Duodenal mucosa (tissue), 2 donors: ENCODE data around the gene SMIM29.
"Not testable (repeated sequence)": the region's sequence is repeated elsewhere in the genome, so short reads cannot be mapped to it uniquely, and the experiment has no call there.

Experiments
- H3K27ac ChIP-seq: one replicate; pipeline ENCODE4 v1.7.0; 2013; ENCODE audit warnings: low read depth, low read length
- H3K27me3 ChIP-seq, 2 donors: one replicate each; pipeline ENCODE4 v1.7.0; 2013; ENCODE audit warnings: low read length in 2 of 2, control low read depth in 1 of 2; ENCODE audit not compliant: insufficient read depth in 2 of 2, control insufficient read depth in 1 of 2
- H3K36me3 ChIP-seq, 2 donors: one replicate each; pipeline ENCODE4 v1.7.0; 2013; ENCODE audit warnings: low read length in 2 of 2, control low read depth in 1 of 2; ENCODE audit not compliant: insufficient read depth in 2 of 2, control insufficient read depth in 1 of 2
- H3K4me1 ChIP-seq, 2 donors: one replicate each; pipeline ENCODE4 v1.7.0; 2013; ENCODE audit warnings: low read length in 2 of 2, control low read depth in 1 of 2; ENCODE audit not compliant: insufficient read depth in 2 of 2, control insufficient read depth in 1 of 2
- H3K4me3 ChIP-seq, 2 donors: one replicate each; pipeline ENCODE4 v1.7.0; 2013; ENCODE audit warnings: low read length in 2 of 2, low read depth in 1 of 2
- H3K9ac ChIP-seq, 2 donors: one replicate each; pipeline ENCODE4 v1.7.0; 2013; ENCODE audit warnings: low read length in 2 of 2, low read depth in 1 of 2
- H3K9me3 ChIP-seq, 2 donors: one replicate each; pipeline ENCODE4 v1.7.0; 2013; ENCODE audit warnings: low read length in 2 of 2, control low read depth in 1 of 2; ENCODE audit not compliant: control insufficient read depth in 1 of 2

Gene SMIM29

GRCh38 chr6:34269132-34269531, 20.3 kb upstream of the SMIM29 start:
- not testable (repeated sequence) for H3K27ac ChIP-seq, H3K9ac ChIP-seq, H3K4me1 ChIP-seq, H3K27me3 ChIP-seq, H3K9me3 ChIP-seq, H3K4me3 ChIP-seq, H3K36me3 ChIP-seq

- Histone ChIP-seq H3K27me3 (no peaks in the 10 kb centered on the region), H3K4me3 (no peak overlapping the region), H3K36me3 (no peaks in the 10 kb centered on the region), H3K27ac (no peak overlapping the region), H3K9me3 (no peaks in the 10 kb centered on the region), H3K4me1 (no peaks in the 10 kb centered on the region), H3K9ac (no peak overlapping the region)
Measured at GRCh38 chr6:34267746-34268145, 18.9 kb upstream of the SMIM29 start.

- H3K27me3 ChIP-seq, H3K9me3 ChIP-seq, H3K9ac ChIP-seq, H3K36me3 ChIP-seq, H3K4me1 ChIP-seq, H3K27ac ChIP-seq, H3K4me3 ChIP-seq: not testable (repeated sequence)
Measured at GRCh38 chr6:34263484-34263883, 14.7 kb upstream of the SMIM29 start.

- H3K4me1 ChIP-seq = no peaks in the 10 kb centered on the region
- no peak overlapping the region for H3K9ac ChIP-seq
- peak overlapping the region in 1 of 2 donors; percentile 28 for H3K4me3 ChIP-seq
- H3K9me3 ChIP-seq = no peaks in the 10 kb centered on the region
- no peaks in the 10 kb centered on the region for H3K27me3 ChIP-seq
- no peak overlapping the region for H3K27ac ChIP-seq
- no peaks in the 10 kb centered on the region for H3K36me3 ChIP-seq
Measured at GRCh38 chr6:34260576-34261267, 11.9 kb upstream of the SMIM29 start.

GRCh38 chr6:34259529-34260069, 10.8 kb upstream of the SMIM29 start:
- Histone ChIP-seq H3K9ac (no peak overlapping the region), H3K36me3 (no peaks in the 10 kb centered on the region), H3K9me3 (no peaks in the 10 kb centered on the region), H3K4me1 (no peaks in the 10 kb centered on the region), H3K27me3 (no peaks in the 10 kb centered on the region), H3K27ac (no peak overlapping the region), H3K4me3 (no peak overlapping the region)

GRCh38 chr6:34252395-34252794, 3.6 kb upstream of the SMIM29 start:
- H3K27me3 ChIP-seq, H3K9ac ChIP-seq, H3K36me3 ChIP-seq, H3K4me3 ChIP-seq, H3K27ac ChIP-seq, H3K9me3 ChIP-seq: not testable (repeated sequence)
- peaks cover 7 to 20% of the 10 kb centered on the region in 2 donors for H3K4me1 ChIP-seq

- Histone ChIP-seq H3K27ac (peak overlapping the region; percentile 80), H3K9ac (peak overlapping the region; percentile 79 to 95), H3K4me3 (peak overlapping the region; percentile 85 to 86), H3K4me1 (peaks cover 8 to 24% of the 10 kb centered on the region in 2 donors), H3K36me3 (peaks cover 0 to 5% of the 10 kb centered on the region in 2 donors), H3K9me3 (no peaks in the 10 kb centered on the region), H3K27me3 (no peaks in the 10 kb centered on the region)
Measured at GRCh38 chr6:34249469-34250261, 859 bp upstream of the SMIM29 start.

GRCh38 chr6:34248198-34248726, 544 bp downstream of the SMIM29 start:
- peaks cover 4 to 12% of the 10 kb centered on the region in 2 donors for H3K36me3 ChIP-seq
- H3K4me1 ChIP-seq = peaks cover 14 to 36% of the 10 kb centered on the region in 2 donors
- H3K27me3 ChIP-seq = no peaks in the 10 kb centered on the region
- peak overlapping the region; percentile 63 to 90 for H3K9ac ChIP-seq
- H3K27ac ChIP-seq = peak overlapping the region; percentile 83
- no peaks in the 10 kb centered on the region for H3K9me3 ChIP-seq
- H3K4me3 ChIP-seq = peak overlapping the region; percentile 74 to 98

- Histone ChIP-seq H3K4me1 (peaks cover 14 to 36% of the 10 kb centered on the region in 2 donors), H3K36me3 (peaks cover 9 to 18% of the 10 kb centered on the region in 2 donors), H3K9me3 (no peaks in the 10 kb centered on the region), H3K27ac (no peak overlapping the region), H3K27me3 (no peaks in the 10 kb centered on the region), H3K9ac (peak overlapping the region; percentile 63 to 90), H3K4me3 (peak overlapping the region; percentile 74 to 98)
Measured at GRCh38 chr6:34247481-34248197, 1.2 kb downstream of the SMIM29 start.
